ENCODE measurements around the gene AGBL4.

Gene AGBL4

DNA sequence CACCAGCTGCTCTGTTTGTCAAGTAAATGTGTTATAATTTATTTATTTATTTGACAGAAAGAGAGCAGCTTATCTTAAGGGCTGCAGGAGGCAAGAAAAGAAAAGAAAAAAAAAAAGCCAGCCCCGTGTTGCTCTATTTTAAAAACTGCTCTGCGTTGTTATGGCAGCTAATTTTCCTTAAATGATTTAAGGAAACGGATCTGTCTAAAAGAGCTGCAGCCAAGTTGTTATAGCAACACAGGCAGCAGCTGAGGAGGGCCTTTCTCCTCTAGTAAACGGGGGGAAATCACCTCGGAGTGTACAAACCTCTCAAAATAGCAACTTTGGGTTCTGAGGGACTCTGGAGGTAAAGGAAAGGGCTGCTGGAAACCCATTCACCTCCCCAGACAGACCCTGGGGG lies 1396.3 kb downstream of the AGBL4 start:
- no peak for DNase-seq

DNA sequence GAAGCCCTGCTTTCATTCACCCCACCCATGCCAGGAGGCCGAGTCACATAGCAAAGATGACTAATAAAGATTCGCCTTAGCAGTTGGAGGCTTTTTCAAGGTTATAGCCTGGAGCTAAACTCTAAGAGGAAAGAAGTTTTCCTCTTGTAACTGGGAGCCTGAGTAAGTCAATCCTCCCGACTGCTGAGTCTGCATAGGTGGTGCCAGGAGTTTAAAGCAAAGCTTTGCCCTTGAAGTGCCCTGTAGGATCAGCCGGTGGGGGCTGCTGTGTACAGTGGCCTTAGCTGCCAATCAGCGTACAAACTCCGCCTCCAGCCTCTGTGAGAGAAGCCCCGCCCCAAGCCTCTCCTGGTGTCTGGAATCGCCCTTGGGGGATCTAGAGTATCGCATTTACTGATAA lies 1404.2 kb downstream of the AGBL4 start:
- DNase-seq, result no peak

DNA sequence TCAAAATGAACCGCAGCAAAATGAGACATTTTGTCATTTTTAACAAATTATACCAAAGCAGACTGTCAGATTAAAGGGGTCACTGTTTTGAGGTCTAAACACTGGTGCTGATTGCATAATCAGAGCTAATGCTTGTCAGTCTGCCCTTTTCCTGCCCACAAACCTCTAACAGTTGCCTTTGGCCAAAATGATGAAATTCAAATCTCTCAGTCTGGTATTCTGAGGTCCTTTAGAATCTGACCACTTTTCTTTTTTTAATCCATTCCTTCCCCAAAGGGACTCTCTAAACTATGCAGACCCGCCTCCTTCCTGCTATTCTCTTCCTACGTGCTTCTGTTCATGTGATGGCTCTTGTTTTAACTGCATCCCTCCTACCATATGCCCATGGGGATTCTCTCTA lies 1406.5 kb downstream of the AGBL4 start:
- no peak for DNase-seq

DNA sequence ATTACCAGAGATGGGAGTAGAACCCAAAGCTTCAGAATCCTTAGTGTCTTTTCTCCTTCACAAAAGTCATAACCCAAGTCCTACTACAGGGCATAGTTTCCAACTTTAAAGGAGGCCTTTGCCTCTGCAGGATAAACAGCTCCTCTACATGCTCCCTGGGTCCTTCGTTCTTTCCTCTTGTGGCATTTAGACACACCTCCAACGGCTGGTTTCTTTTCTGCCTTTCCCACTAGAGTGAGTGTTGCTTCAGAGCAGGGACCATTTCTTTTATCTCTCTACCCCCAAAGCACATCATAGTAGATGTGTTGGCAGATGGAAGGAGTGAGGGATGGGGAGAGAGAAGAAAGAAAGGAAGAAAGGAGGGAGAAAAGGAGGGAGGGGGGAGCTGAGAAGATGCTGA lies 1407.0 kb downstream of the AGBL4 start:
- no peak for DNase-seq

DNA sequence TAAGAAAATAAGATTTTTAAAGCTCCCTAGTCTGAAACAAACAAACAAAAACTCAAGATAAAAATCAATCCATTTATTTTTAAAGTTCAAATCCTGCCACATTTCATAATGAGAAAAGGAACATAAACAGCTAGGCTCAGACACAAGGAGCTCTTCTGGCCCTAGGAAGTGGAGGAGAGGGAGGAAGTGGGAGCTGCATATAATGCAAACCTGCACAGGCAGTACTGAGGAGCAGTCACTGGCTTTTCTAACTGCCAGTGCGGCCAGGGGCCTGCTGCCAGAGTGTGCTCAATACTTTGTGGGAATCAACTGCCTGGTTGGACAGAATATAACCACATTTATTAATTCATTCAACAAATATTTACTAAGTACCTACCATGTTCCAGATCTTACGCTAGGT lies 1411.9 kb downstream of the AGBL4 start:
- DNase-seq, result no peak

DNA sequence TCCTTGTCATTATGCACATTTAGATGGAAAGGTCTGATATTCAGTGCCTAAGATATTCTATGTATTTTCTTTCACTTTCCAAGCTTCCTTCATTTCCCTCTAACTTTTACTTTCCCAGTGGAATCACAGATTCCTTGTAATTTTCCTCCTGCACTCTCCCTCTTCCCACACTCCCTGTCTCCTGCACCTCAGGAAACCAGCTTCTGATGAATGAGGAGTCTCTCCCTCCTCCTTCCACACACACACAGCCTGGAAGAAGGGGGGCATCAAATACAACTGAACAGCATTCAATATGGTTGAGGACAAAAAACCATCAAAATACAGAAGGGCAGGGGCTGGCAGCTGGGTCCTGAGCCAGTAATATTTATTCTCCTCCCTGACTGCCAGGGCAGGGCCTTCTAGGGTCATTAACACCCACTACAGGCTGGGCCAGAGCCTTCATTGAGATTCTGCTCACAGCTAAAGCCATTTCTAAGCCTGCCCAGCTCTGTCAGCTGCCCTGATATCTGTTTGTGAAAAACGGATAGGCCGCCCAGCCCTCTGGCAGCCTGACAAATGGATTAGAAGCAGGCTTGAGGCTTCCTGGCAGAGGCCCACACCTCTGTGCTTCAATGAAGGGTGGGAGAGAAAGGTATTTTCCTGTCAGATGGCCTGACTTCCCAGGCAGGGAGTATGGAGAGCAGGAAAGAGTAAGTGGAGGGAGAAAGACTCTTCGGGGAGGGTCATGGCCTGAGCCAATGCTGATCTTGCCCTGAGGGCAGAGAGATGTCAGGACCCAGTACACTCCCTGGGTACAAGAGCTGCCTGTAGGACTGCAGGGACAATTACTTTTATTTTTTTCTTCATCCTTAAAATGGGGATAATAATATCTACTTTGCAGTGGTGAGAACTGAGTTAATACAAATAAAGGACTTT lies 1412.9 kb downstream of the AGBL4 start:
- DNase-seq, result no peak

DNA sequence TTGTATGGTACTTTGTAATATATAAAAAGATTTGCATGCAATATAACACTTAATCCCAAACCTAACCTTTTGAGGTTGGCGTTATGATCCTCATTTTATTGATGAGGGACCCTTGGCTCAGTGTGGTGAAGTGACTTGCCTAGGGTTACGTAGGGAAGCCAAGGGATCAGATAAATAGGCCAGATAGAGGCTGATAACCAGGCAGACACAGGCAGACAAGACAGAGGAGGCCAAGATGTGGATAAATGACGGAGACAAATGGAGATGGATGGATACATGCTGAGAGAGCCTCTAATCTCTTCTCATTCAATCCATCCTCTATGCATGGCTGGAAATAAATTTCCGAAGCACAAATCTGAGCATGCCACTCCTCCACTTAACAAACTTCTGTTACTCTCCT lies 1414.9 kb downstream of the AGBL4 start:
- DNase-seq, result no peak

DNA sequence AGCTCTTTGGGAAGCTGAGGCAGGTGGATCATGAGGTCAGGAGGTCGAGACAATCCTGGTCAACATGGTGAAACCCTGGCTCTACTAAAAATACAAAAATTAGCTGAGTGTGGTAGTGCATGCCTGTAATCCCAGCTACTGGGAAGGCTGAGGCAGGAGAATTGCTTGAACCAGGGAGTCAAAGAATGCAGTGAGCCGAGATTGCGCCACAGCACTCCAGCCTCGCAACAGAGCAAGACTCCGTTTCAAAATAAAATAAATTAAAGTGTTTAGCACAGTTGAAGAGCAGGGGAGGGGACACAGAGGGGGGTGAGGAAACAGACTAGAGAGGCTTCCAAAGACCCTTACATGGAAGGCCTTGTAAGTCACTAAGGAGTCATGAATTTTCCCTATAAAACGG lies 1420.5 kb downstream of the AGBL4 start:
- DNase-seq, result no peak

DNA sequence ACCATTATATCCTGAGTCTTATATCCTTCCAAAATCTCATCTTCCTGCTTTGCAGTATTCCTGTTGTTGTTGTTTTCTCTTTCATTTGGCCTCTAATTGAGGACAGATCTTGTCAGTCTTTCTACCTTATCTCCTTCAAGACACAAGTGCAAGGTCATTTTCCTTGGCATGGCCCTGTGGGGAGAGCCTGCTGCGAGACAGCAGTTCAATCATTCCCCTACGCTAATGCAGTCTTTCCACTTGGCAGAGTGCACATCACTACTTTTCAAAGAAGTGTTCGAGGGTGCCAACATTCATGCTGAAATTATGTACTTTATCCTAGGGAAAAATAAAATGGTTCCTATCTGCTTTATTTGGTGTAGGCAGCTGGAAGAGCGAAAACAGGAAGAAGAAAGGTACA lies 1421.4 kb downstream of the AGBL4 start:
- DNase-seq, result no peak

DNA sequence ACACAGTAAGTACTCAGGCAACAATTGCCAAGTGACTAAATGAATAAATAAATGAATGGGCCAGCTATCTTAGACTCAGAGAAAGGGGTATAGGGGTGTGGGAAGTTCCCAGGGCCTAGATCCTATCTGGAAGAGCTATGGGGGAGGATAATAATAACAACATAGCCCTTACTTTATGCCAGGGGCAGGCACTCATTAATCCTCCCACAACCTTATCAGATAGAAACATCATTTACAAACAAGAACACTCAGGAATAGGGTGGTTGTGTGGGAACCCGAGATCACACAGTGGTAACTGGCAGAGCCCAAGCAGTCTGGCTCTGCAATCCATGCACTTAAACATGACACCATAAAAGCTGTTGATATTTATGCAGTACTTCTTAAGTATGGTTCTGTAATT lies 1423.6 kb downstream of the AGBL4 start:
- no peak for DNase-seq

DNA sequence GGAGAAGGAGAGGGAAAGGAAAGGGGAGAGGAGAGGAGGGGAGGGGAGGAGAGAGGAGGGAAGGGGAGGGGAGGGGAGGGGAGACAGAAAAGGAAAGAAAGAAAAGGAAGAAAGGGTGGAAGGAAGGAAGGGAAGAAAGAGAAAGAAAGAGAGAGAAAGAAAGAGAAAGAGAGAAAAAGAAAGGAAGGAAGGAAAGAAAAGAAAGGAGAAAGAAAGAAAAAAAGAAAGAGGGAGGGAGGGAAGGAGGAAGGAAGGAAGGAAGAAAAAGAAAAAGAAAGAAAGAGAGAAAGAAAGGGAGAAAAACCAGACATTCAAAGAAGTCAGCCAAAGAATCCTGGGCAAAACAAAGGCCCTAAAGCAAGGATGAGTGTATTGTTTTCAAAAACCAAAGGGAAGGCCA lies 1426.1 kb downstream of the AGBL4 start:
- no peak for DNase-seq

DNA sequence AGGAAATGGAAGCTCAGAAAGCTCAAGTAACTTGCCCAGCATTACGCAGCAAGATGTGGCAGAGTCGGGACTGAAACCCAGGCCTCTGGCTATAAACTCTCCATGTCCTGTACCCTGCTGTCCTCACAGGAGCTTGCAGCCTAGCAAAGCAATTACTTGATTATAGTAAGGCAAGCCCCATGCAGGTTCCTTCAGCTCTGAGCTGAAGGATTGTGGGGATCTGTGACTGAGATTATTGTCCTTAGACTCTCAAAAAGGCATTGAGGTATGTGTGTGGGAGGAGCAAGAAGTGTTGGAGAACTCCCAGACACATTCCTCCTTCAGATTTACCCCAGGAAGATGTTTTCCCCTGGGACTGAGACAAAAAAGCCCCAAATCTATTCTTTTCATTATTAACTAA lies 1427.7 kb downstream of the AGBL4 start:
- DNase-seq, result no peak

DNA sequence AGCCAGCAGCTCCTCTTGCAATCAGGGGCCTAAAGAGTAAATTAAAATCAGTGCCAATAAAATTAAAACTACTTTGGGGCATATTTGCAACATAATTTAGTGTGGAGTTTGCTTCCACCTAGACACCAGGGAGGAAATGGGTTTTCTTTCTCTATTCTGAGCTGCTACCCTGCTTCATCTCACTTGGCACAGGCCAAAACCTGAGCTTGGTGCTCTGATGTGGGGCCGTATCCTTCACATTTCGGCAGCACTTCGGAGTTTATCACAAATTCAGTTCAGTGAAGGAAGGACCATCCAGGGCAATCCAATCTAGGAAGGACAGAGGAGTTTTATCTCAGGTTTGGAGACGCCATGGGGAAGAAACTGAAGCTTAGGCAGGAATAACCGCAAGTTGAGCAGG lies 1428.1 kb downstream of the AGBL4 start:
- DNase-seq, result no peak

DNA sequence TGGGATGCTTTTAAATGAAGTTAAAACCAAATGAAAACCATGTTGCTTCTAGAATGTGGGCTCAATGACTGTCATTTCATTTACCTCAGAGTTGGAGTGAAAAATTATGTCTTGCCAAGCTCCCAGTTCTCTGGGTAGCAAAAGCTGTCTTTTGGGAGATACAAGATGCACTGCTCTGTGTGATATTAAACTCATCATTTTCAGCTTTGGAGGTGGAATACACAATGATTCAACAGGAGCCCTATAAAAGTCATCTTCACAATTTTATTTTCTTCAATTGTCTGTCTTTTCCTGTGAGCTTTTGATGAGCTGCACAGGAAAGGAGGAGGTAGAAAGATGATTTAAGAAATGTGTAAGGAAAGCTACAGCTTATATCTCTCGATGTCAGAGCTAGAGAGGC lies 1431.4 kb downstream of the AGBL4 start:
- no peak for DNase-seq

DNA sequence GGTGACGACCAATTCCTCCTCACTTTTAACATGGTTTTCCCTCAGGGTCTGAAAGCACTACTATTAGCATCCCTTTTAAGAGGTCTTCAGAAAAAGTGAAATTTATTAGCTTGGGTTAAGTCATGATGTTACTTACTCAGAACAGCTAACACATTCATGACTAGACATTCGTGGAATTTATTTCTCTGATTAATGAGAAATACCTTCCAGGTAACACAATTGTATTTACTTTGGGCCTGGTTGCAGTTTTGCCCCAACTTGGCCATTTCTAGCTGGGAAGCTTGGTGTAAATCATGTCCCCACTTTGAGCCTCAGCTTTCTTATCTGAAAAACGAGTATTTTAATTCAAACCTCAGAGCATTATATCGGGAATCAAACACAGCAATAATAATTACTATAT lies 1432.6 kb downstream of the AGBL4 start:
- DNase-seq, result no peak

DNA sequence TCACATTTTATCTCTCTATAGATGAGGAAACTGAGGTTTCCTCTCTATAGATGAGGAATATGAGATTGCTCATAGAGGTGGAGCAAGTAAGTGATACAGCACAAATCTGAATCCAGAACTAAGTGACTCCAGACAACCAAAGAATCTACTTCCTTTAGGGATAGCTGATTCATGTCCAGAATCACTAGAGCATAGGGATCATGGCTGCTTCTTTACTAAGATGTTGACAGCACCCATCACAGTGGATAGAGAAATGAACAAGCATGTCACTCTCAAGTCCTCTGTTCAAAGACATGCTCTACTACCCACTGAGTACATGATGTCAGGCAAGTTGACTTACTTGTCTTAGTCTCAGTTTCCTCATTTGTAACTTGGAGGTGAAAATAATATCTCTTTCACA lies 1435.7 kb downstream of the AGBL4 start:
- DNase-seq, result no peak

DNA sequence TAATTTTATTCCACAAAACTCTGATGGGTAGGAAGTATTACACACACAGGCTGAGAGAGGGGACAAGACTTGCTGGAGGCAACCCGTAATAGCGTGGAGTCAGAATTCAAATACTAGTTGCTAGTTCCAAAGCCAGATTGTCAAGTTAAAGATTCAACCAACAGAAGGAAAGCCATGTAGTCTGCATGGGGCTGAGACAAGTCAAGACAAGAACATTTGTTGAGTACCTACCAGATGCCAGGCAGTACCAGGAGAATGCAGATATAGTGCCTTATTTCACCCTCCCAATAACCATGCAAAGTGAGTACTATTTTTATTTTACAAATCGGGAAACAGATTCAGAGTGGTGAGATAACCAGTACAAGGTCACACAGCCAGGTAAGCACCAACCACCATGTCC lies 1441.3 kb downstream of the AGBL4 start:
- DNase-seq, result no peak

DNA sequence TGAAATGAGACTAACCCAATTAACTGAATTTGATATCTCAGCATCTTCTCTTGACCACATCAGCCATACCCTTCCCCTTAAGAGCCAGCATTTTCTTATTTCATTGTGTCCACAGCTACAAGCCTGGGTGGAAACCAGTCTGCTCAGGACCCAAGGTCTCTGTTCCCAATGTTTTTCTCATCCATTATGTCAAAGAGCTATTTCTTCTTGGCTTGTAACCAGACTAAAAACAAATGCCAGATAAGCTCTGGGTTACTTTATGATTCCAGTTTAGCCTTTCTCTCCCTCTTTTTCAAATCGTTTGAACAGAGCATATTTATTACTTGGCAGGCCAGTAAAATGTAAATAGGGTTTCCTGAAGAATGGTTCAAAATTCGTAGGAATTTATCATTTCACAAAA lies 1442.5 kb downstream of the AGBL4 start:
- no peak for DNase-seq

DNA sequence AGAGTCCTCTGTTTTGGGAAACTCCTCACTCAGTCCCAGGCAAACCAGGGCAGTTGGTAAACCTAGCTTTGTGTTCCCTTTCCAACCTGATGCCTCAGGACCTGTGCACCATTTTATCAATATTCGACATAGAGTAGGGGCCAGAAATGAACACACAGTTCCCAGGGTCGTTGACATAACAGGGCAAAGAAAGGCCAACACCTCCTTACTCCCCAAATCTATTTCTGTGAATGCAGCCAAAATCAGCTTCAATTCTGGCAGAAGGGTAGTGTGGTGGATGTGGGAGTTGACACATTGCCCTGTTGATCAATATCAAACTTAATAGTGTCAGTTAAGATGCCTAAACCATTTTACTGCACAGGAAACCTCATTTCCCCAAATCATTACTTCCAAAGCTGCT lies 1447.2 kb downstream of the AGBL4 start:
- DNase-seq, result no peak

DNA sequence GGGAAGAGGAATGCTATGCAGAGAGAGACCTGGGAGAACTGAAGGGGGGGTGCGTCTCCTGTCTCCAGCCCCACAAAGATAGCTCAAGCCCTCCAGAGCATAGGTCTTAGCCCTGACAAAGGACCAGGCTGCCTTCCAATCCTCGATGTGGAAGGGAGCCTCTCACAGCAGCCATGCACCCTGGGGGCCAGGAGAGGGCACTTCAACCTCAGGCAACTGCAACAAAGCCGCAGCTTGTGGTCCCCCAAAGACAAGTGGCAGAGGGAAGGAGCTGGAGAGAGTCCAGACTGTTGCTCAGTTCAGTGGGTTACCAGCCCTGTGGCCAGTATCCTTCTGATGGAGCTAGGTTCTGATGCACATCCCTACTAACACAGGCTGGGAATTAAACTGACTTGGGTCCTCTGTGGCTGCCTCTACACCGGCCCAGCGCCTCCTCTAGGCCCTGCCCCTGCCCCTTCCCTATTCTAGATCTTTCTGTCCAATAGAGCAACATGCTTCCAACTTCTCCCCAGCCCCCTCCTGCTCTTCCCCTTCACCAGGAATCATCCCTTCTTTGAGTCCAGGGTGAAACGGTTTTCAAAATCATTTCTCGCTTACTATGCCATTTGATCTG lies 1451.0 kb downstream of the AGBL4 start:
- no peak for DNase-seq

DNA sequence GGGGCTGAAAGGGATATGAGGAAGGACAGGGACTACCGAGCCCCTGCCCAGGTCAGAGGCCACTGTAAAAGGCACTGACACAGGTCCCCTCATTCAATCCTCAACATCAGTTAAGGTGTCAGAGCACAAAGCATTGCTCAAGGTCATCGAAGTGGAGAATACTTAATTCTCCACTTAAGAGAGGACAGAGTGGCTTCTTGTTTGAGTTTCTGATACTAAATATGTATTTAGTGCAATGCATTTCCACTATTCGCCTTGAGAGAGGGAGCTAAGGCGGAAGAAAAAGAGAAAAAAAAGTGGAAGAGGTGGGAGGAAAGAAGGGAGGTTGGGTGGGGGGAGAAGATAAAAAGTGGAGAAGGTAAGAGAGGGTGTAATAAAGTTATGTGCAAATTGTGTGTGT lies 1451.6 kb downstream of the AGBL4 start:
- no peak for DNase-seq

DNA sequence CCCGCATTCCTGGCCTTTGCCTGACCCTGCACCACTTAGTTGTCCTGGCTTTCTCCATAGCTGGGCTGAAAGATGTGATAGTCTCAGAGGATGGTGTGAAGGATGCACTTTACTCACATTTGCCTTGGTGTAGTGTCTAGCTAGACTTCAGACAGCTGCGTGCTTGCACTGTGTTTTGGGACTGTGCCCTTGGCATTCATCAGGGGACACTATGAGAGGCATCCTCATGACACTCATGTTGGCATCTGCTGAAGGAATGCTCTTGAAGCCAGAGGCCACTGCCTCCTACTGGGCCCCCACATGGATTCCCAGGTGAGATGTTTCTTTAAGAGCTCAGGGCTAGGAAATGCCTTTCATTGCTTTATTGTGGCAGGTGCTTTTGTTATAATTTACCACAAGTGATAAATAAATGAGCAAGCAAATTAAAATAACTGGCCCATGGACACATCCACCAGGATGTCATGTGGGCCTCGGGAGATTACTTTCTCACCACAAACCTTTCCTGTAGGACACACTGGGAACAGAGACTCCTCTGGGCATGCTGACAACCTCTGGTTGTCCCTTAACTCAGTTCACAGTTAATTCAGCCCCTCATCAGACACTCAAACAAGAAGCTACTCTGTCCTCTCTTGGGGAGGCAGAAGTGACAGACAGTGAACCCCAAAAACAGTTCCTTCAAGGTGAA lies 1452.3 kb downstream of the AGBL4 start:
- no peak for DNase-seq

DNA sequence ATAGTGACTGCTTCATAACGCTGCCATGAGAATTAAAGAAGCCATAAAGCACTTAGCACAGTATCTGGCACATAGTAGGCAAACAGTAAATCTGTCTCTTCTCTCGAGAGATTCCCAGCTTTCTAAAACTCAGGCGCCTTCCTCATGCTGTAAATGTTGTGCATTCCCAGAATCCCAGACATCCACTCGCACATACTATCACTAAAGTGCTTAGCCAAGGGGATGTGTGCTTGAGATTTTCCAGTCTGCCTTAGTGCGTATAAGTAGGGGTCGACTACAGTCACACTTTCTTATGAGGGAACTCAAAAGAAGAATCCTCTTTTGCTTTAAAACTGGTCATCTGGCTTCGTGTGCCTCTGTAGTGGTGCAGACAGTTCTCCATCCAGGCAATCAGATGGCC lies 1453.2 kb downstream of the AGBL4 start:
- DNase-seq, result no peak

DNA sequence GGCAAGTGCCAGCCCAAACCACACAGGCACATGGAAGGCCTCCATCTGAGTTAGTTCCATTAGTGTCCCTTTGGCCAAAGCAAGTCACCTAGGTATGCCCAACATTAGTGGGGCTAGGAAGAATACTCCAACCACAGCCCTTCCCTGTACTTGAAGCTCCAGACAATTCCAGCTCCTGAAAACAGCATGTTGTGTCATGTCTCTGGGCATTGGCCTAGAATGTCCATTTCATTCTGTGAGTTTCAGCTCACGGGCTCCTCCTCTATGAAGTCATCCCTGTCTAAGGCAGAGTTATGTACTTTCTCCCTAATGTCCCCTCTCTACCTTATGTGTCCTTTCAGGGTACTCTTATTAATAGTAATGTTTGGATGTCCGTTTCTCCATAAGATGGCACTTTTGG lies 1455.3 kb downstream of the AGBL4 start:
- DNase-seq, result no peak

Data from activated CD4-positive, alpha-beta T cell treated with anti-CD3 and anti-CD28 coated beads for 1 hour (primary cell).